ENCODE results near the gene GREB1. TPM values are rescaled to one million over a fixed set of nuclear protein-coding genes. Genes with fewer than 3 reads are reported as not detected.

Gene GREB1
- total and polyA plus RNA-seq, 2 of the 13 experiments (the other 11 are each of a cell fraction or from before 2014, with no cell fraction given) = 31.3 to 61.2 TPM

DNA sequence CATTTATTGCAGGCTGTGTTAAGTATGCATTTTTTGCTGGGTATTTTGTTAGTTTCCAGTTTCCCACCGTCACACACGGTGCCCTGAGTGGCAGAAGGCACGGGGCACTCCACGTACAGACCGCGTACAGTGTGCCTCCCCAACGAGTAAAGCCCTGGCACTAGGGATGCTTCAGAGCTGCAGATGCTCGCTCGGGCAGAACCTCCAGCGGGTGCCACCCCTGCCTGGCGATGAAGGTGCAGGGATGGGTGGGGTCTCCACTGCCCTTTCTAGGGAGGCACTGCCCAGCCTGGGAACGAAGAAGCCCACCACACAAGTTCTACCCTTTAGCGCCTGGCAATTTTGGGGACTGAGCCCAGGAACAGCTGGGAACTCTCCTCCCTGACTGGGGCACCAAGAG lies 4.1 kb downstream of the GREB1 start (continued):
- TF ChIP-seq, protein P1, sequence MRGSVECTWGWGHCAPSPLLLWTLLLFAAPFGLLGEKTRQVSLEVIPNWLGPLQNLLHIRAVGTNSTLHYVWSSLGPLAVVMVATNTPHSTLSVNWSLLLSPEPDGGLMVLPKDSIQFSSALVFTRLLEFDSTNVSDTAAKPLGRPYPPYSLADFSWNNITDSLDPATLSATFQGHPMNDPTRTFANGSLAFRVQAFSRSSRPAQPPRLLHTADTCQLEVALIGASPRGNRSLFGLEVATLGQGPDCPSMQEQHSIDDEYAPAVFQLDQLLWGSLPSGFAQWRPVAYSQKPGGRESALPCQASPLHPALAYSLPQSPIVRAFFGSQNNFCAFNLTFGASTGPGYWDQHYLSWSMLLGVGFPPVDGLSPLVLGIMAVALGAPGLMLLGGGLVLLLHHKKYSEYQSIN (CRISPR knock-in tag; IDR thresholded peaks at IDR 0.05; ENCODE audit: borderline replicate concordance) = no peak
- peak; percentile 32 for TF ChIP-seq TEAD3 (CRISPR knock-in tag; optimal IDR thresholded peaks at IDR 0.05; ENCODE audit: borderline replicate concordance)
- TF ChIP-seq SALL1 (CRISPR knock-in tag; IDR thresholded peaks at IDR 0.05) = peak; percentile 48; the same call in 1 of the 2 replicates
- no peak for TF ChIP-seq ZNF816 (CRISPR knock-in tag; IDR thresholded peaks at IDR 0.05; ENCODE audit: borderline replicate concordance)
- peak; percentile 82 for TF ChIP-seq ZBTB38 (CRISPR knock-in tag; IDR thresholded peaks at IDR 0.05)
- 0 out of 2 replicates have a peak, but pooled peaks have one; percentile 21 for TF ChIP-seq ZNF350 (CRISPR knock-in tag; IDR thresholded peaks at IDR 0.05; ENCODE audit: borderline replicate concordance, low read depth)
- no peak for TF ChIP-seq ZNF136 (CRISPR knock-in tag; IDR thresholded peaks at IDR 0.05; ENCODE audit: low read depth)
- peak; percentile 37; the same call in 1 of the 2 replicates for TF ChIP-seq ZSCAN25 (CRISPR knock-in tag; IDR thresholded peaks at IDR 0.05)
- no peak for TF ChIP-seq ZFP41 (CRISPR knock-in tag; IDR thresholded peaks at IDR 0.05; ENCODE audit: borderline replicate concordance)
- no peak for TF ChIP-seq SMAD1 (CRISPR knock-in tag; IDR thresholded peaks at IDR 0.05; ENCODE audit: borderline replicate concordance, low read depth)
- TF ChIP-seq FOSL2 (CRISPR knock-in tag; IDR thresholded peaks at IDR 0.05) = no peak
- TF ChIP-seq ZNF768 (CRISPR knock-in tag; IDR thresholded peaks at IDR 0.05) = peak; percentile 25; the same call in 1 of the 2 replicates
- no peak for TF ChIP-seq SIN3A (IDR thresholded peaks at IDR 0.05; ENCODE audit: borderline replicate concordance, low read depth, low read length)
- TF ChIP-seq FOXM1 (CRISPR knock-in tag; IDR thresholded peaks at IDR 0.05) = no peak
- TF ChIP-seq TP53 (CRISPR knock-in tag; conservative IDR thresholded peaks at IDR 0.05) = no peak
- no peak for TF ChIP-seq SIN3B (IDR thresholded peaks at IDR 0.05; ENCODE audit: low read length)
- no peak for TF ChIP-seq FOXA1 (IDR thresholded peaks at IDR 0.05)
- no peak for TF ChIP-seq FOXA1 (CRISPR knock-in tag; IDR thresholded peaks at IDR 0.05)

Data from HepG2 (cell line).